PC-3 (cell line): ENCODE measurements around the gene COL5A2. TPM values are rescaled to one million over a fixed set of nuclear protein-coding genes. Genes with fewer than 3 reads are reported as not detected.

Experiments used
- ATAC-seq: fragments of 200-7000 bp; cut with Tn5 transposase; 2 replicates; pipeline ENCODE4 v1.9.1; 2020; ENCODE audit warnings: mild to moderate bottlenecking, moderate library complexity
- BruUV-seq: library from RNA; stranded (reverse); fragments of 400-500 nt; replicated peaks from 2 replicates; lab custom pipeline; 2021; lab: Mats Ljungman, UMichigan
- CTCF ChIA-PET: fragments of 300-600 bp; sonication (Branson Sonifier 250); formaldehyde crosslinking; loops from one replicate; lab custom pipeline; 2022; ENCODE audit warnings: antibody characterized with exemption; lab: Charles Lee
- POLR2A ChIA-PET: fragments of 300-600 bp; sonication (Branson Sonifier 250); formaldehyde crosslinking; loops from one replicate; lab custom pipeline; 2022; ENCODE audit warnings: antibody characterized with exemption; ENCODE audit not compliant: unreplicated experiment; lab: Charles Lee
- DNase-seq: peaks from one replicate; pipeline ENCODE4 v3.0.0-alpha.2; 2015
- H2AFZ ChIP-seq: fragments of 300-600 bp; sonication (generic); 2 replicates; pipeline ENCODE4 v1.6.0; 2016; ENCODE audit warnings: antibody characterized with exemption, low read length
- H3F3A ChIP-seq: fragments of 300-600 bp; sonication (generic); one replicate; pipeline ENCODE4 v1.6.0; 2017; ENCODE audit warnings: antibody characterized with exemption, low read length, control low read depth, mild to moderate bottlenecking; ENCODE audit not compliant: unreplicated experiment
- H3K27ac ChIP-seq: fragments of 300-600 bp; sonication (generic); 2 replicates; pipeline ENCODE4 v1.5.1; 2016; ENCODE audit warnings: mild to moderate bottlenecking, low read length
- H3K27me3 ChIP-seq: fragments of 300-600 bp; sonication (generic); 2 replicates; pipeline ENCODE4 v1.6.1; 2016; ENCODE audit warnings: low read length, mixed read lengths
- H3K36me3 ChIP-seq: fragments of 300-600 bp; sonication (generic); 2 replicates; pipeline ENCODE4 v1.6.1; 2016; ENCODE audit warnings: low read depth, mixed run types, low read length, mixed read lengths
- H3K4me1 ChIP-seq: fragments of 300-600 bp; sonication (generic); 2 replicates; pipeline ENCODE4 v1.5.1; 2016; ENCODE audit warnings: low read length; ENCODE audit not compliant: insufficient read depth
- H3K4me2 ChIP-seq: fragments of 300-600 bp; sonication (generic); 2 replicates; pipeline ENCODE4 v1.6.0; 2016; ENCODE audit warnings: low read length
- H3K4me3 ChIP-seq: fragments of 300-600 bp; sonication (generic); 2 replicates; pipeline ENCODE4 v1.5.1; 2016; ENCODE audit warnings: mild to moderate bottlenecking, low read length, mixed read lengths
- H3K79me2 ChIP-seq: fragments of 300-600 bp; sonication (generic); 2 replicates; pipeline ENCODE4 v1.6.1; 2017; ENCODE audit warnings: low read length, mixed read lengths
- H3K9ac ChIP-seq: fragments of 300-600 bp; sonication (generic); 2 replicates; pipeline ENCODE4 v1.6.0; 2016; ENCODE audit warnings: mild to moderate bottlenecking, low read length
- H3K9me2 ChIP-seq: fragments of 300-600 bp; sonication (generic); replicated peaks from 2 replicates; pipeline ENCODE4 v1.6.1; 2016; ENCODE audit warnings: mixed run types, low read length, mixed read lengths
- H3K9me3 ChIP-seq: fragments of 300-600 bp; sonication (generic); 2 replicates; pipeline ENCODE4 v1.6.1; 2016; ENCODE audit warnings: low read length, mixed read lengths
- H4K20me1 ChIP-seq: fragments of 300-600 bp; sonication (generic); 2 replicates; pipeline ENCODE4 v1.6.1; 2016; ENCODE audit warnings: low read length, mixed read lengths
- EZH2 ChIP-seq: fragments of 300-600 bp; sonication (generic); IDR thresholded peaks from one replicate; pipeline ENCODE4 v1.6.1; 2017; ENCODE audit warnings: antibody characterized with exemption, mild to moderate bottlenecking, low read length; ENCODE audit not compliant: unreplicated experiment
- EZH2phosphoT487 ChIP-seq: fragments of 300-600 bp; sonication (generic); IDR thresholded peaks from 2 replicates; pipeline ENCODE4 v1.6.1; 2018; ENCODE audit warnings: mild to moderate bottlenecking, antibody characterized with exemption, low read length, borderline replicate concordance
- intact Hi-C: fragments of 100-400 bp; cut with micrococcal nuclease; formaldehyde crosslinking; loops from 2 replicates; pipeline ENCODE4 v1.9.0; 2023
- total RNA-seq: library from RNA; depleted of rRNA; stranded (reverse); fragments of >200 nt; gene quantifications from 2 replicates; pipeline ENCODE4 v1.2.3, GENCODE V29; 2014
- TF ChIP-seq, protein P1 (sequence below): fragments of 300-600 bp; sonication (generic); conservative IDR thresholded peaks from 2 replicates; pipeline ENCODE4 v1.5.1; 2017; ENCODE audit warnings: antibody characterized with exemption, low read depth, mild to moderate bottlenecking, low read length

Gene COL5A2
- total RNA-seq, 1 experiment from 2014 or later = 56.2 TPM

DNA sequence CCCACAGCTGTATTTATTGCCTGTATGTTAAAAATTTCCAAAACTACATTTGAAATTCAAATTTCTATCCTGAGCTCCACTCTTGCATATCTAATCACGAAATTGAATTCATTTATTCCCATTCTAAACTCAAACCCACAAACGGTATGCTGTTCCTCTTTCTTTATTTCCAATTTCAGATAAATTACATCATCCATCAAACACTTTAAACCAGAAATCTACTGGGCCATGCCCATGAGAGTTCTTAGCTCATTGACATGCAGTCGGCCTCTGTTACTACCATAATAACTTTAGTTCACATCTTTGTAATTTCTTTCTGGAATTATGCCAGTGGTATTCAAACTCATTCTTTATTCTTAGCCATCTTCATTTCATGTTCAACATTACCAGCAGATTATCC, 105.1 kb downstream of the COL5A2 start:
- Histone ChIP-seq H3F3A (no peaks in the 10 kb centered on the region), H2AFZ (no peak overlapping the region), H3K4me1 (no peaks in the 10 kb centered on the region), H3K9me2 (no peaks in the 10 kb centered on the region), H3K4me3 (no peak overlapping the region), H3K4me2 (no peak overlapping the region), H4K20me1 (no peaks in the 10 kb centered on the region), H3K9me3 (no peaks in the 10 kb centered on the region), H3K9ac (no peak overlapping the region), H3K36me3 (peaks cover 5% of the 10 kb centered on the region; the same call in 1 of the 2 replicates), H3K79me2 (no peaks in the 10 kb centered on the region), H3K27me3 (no peaks in the 10 kb centered on the region), H3K27ac (no peak overlapping the region)
- intact Hi-C loops = loop anchor here (5.0 kb wide), 1 partner anchor 37 kb away; no protein-coding TSS in a partner anchor
- TF ChIP-seq EZH2 = no peak
- TF ChIP-seq EZH2phosphoT487 = no peak
- TF ChIP-seq, protein P1, sequence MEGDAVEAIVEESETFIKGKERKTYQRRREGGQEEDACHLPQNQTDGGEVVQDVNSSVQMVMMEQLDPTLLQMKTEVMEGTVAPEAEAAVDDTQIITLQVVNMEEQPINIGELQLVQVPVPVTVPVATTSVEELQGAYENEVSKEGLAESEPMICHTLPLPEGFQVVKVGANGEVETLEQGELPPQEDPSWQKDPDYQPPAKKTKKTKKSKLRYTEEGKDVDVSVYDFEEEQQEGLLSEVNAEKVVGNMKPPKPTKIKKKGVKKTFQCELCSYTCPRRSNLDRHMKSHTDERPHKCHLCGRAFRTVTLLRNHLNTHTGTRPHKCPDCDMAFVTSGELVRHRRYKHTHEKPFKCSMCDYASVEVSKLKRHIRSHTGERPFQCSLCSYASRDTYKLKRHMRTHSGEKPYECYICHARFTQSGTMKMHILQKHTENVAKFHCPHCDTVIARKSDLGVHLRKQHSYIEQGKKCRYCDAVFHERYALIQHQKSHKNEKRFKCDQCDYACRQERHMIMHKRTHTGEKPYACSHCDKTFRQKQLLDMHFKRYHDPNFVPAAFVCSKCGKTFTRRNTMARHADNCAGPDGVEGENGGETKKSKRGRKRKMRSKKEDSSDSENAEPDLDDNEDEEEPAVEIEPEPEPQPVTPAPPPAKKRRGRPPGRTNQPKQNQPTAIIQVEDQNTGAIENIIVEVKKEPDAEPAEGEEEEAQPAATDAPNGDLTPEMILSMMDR = no peak
- DNase-seq (no peak), ATAC-seq (no peak)
- ChIA-PET POLR2A (no interaction called here), CTCF (no interaction called here)
- BruUV-seq = no TSS peak

- ATAC-seq (no peak), DNase-seq (no peak)
- H3K79me2 ChIP-seq = no peaks in the 10 kb centered on the region
- no peaks in the 10 kb centered on the region for H3K4me1 ChIP-seq
- CTCF ChIA-PET = no interaction called here
- no peaks in the 10 kb centered on the region for H3K9me3 ChIP-seq
- H3K9me2 ChIP-seq = no peaks in the 10 kb centered on the region
- H3K9ac ChIP-seq = no peak overlapping the region
- POLR2A ChIA-PET = no interaction called here
- BruUV-seq = no TSS peak
- H2AFZ ChIP-seq = no peak overlapping the region
- intact Hi-C loops = loop anchor here (5.0 kb wide), 1 partner anchor 35 kb away; no protein-coding TSS in a partner anchor
- peaks cover 10% of the 10 kb centered on the region; the same call in 1 of the 2 replicates for H3K36me3 ChIP-seq
- no peaks in the 10 kb centered on the region for H3K27me3 ChIP-seq
- no peaks in the 10 kb centered on the region for H4K20me1 ChIP-seq
- TF ChIP-seq, protein P1 = no peak
- TF ChIP-seq EZH2 = no peak
- no peak for TF ChIP-seq EZH2phosphoT487
- H3F3A ChIP-seq = no peaks in the 10 kb centered on the region
- H3K4me2 ChIP-seq = no peak overlapping the region
- no peak overlapping the region for H3K27ac ChIP-seq
- H3K4me3 ChIP-seq = no peak overlapping the region
Measured at GRCh38 chr2:189072036-189072435, 107.5 kb downstream of the COL5A2 start.

- Histone ChIP-seq H3K27me3 (no peaks in the 10 kb centered on the region), H3K79me2 (no peaks in the 10 kb centered on the region), H3K4me3 (no peak overlapping the region), H3K36me3 (peaks cover 10% of the 10 kb centered on the region; the same call in 1 of the 2 replicates), H3K9ac (no peak overlapping the region), H4K20me1 (no peaks in the 10 kb centered on the region), H3F3A (no peaks in the 10 kb centered on the region), H3K9me3 (no peaks in the 10 kb centered on the region), H3K9me2 (no peaks in the 10 kb centered on the region), H3K4me1 (peaks cover 15% of the 10 kb centered on the region), H2AFZ (no peak overlapping the region), H3K27ac (no peak overlapping the region), H3K4me2 (no peak overlapping the region)
- ATAC-seq (no peak), DNase-seq (no peak)
- POLR2A ChIA-PET = interaction anchor here (0.6 kb wide), 1 partner anchor 61 kb away, joined by 4 read pairs; no protein-coding TSS in a partner anchor
- BruUV-seq = no TSS peak
- intact Hi-C loops = loop anchor here (5.0 kb wide), 1 partner anchor 33 kb away; no protein-coding TSS in a partner anchor
- TF ChIP-seq, protein P1 = no peak
- TF ChIP-seq EZH2 (no peak), EZH2phosphoT487 (no peak)
- CTCF ChIA-PET = interaction anchor here (0.6 kb wide), 1 partner anchor 546 kb away, joined by 3 read pairs; no protein-coding TSS in a partner anchor
Measured at GRCh38 chr2:189069855-189070619, 109.5 kb downstream of the COL5A2 start.
